Fibroblast of lung (primary cell): ENCODE data around the gene ANKRD66. TPM values are rescaled to one million over a fixed set of nuclear protein-coding genes. Genes with fewer than 3 reads are reported as not detected.

ENCODE experiments used
- DNase-seq, 2 donors: peaks; one replicate each; pipeline versions ENCODE4 v3.0.0 to v3.0.0-alpha.2; 2010; ENCODE audit warnings: low read depth in 2 of 2
- H2AFZ ChIP-seq: 2 replicates; pipeline ENCODE4 v1.5.1; 2012; ENCODE audit warnings: low read length, control low read depth, inconsistent platforms
- H3K27ac ChIP-seq: 2 replicates; pipeline ENCODE4 v1.5.1; 2011; ENCODE audit warnings: low read length, control low read depth; ENCODE audit not compliant: insufficient read depth
- H3K27me3 ChIP-seq: 2 replicates; pipeline ENCODE4 v1.5.1; 2011; ENCODE audit warnings: mild to moderate bottlenecking, low read length; ENCODE audit not compliant: control insufficient read depth, insufficient read depth
- H3K36me3 ChIP-seq: 2 replicates; pipeline ENCODE4 v1.5.1; 2011; ENCODE audit warnings: low read length; ENCODE audit not compliant: control insufficient read depth, insufficient read depth
- H3K4me1 ChIP-seq: 2 replicates; pipeline ENCODE4 v1.5.1; 2011; ENCODE audit warnings: low read length; ENCODE audit not compliant: control insufficient read depth, insufficient read depth; ENCODE audit errors: extremely low read depth
- H3K4me2 ChIP-seq: 2 replicates; pipeline ENCODE4 v1.5.1; 2011; ENCODE audit warnings: low read length, control low read depth; ENCODE audit not compliant: insufficient read depth; ENCODE audit errors: extremely low read depth
- H3K4me3 ChIP-seq, 4 experiments: fragments of 200-600 bp in 1 of 4; sonication (generic) in 1 of 4; replicated peaks in 1 of 4; 2 replicates each; pipeline ENCODE4 v1.5.1; 2011 to 2016; ENCODE audit warnings: low read length in 4 of 4, low read depth in 3 of 4, mild to moderate bottlenecking in 3 of 4, control low read depth in 2 of 4, inconsistent platforms in 1 of 4, mixed read lengths in 1 of 4; ENCODE audit not compliant: insufficient read depth in 1 of 4; ENCODE audit errors: control extremely low read depth in 1 of 4
- H3K79me2 ChIP-seq: 2 replicates; pipeline ENCODE4 v1.5.1; 2012; ENCODE audit warnings: mild to moderate bottlenecking, low read length, inconsistent platforms; ENCODE audit not compliant: control insufficient read depth, insufficient read depth
- H3K9ac ChIP-seq: 2 replicates; pipeline ENCODE4 v1.5.1; 2011; ENCODE audit warnings: mild to moderate bottlenecking, low read length, control low read depth; ENCODE audit not compliant: insufficient read depth
- H3K9me3 ChIP-seq: 2 replicates; pipeline ENCODE4 v1.5.1; 2012; ENCODE audit warnings: low read depth, low read length; ENCODE audit not compliant: control insufficient read depth, insufficient read depth
- H4K20me1 ChIP-seq: 2 replicates; pipeline ENCODE4 v1.5.1; 2011; ENCODE audit warnings: low read length; ENCODE audit not compliant: control insufficient read depth, insufficient read depth; ENCODE audit errors: extremely low read depth
- CTCF ChIP-seq, 2 donors: IDR thresholded peaks in 1 of 2; conservative IDR thresholded peaks in 1 of 2; 1 replicate in 1 of 2; 2 replicates in 1 of 2; pipeline ENCODE4 v1.5.1; 2011 to 2012; ENCODE audit warnings: low read length in 2 of 2, control low read depth in 1 of 2, inconsistent platforms in 1 of 2, low read depth in 1 of 2, mild to moderate bottlenecking in 1 of 2
- EZH2 ChIP-seq: IDR thresholded peaks from 2 replicates; pipeline ENCODE4 v1.5.1; 2012; ENCODE audit warnings: low read length, control low read depth, mild to moderate bottlenecking; ENCODE audit errors: missing control alignments
- polyA plus RNA-seq, 2 donors: library from polyadenylated mRNA; depleted of rRNA in 1 of 2; stranded (reverse) in 1 of 2; unstranded in 1 of 2; fragments of >200 nt; gene quantifications; 2 replicates each; pipeline ENCODE4 v1.2.1, GENCODE V29; 2011 to 2012; ENCODE audit warnings: missing spikeins in 1 of 2
- total RNA-seq: library from RNA; depleted of rRNA; stranded (reverse); fragments of >200 nt; gene quantifications from 2 replicates; pipeline ENCODE4 v1.2.1, GENCODE V29; 2014

Gene ANKRD66
- total and polyA plus RNA-seq, 2 donors (not counting 1 experiment from before 2014, with no cell fraction given) = not detected

DNA sequence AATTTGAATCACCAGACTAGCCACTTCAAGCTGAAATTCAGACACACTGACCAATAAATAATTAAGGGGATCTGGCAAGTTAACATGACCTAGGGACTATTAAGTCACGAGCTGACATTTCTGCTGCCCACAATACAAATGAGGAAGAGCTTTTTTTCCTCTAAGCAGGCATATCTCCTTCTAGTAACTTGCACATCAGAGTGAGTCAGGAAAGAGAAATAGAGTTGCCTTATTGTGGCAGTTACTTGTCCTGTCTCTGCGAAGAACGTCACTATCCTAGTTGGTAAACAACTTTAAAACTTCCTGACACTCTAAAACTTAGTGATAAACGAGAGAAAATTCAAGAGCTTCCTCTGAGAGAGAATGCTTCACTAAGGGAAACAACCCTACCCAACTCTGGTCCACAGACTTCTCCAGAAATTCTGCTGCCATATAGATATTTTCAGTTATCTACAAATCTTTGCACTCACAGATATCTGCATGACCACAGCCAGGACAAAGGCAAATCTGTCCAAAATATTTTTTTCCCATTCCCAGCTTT lies 15.7 kb upstream of the ANKRD66 start:
- no peak overlapping the region for H3K4me3 ChIP-seq
- no peak for TF ChIP-seq EZH2
- no peak for TF ChIP-seq CTCF (conservative IDR thresholded peaks at IDR 0.05 in 1 of 2, IDR thresholded peaks at IDR 0.05 in 1 of 2; ENCODE audit: low read depth in 1 of 2, low read length in 2 of 2)
- no peak for DNase-seq
- H4K20me1 ChIP-seq = no peaks in the 10 kb centered on the region
- no peaks in the 10 kb centered on the region for H3K36me3 ChIP-seq
- H3K79me2 ChIP-seq = no peaks in the 10 kb centered on the region
- peaks cover 27% of the 10 kb centered on the region for H3K27me3 ChIP-seq
- no peak overlapping the region for H3K4me2 ChIP-seq
- no peak overlapping the region for H3K27ac ChIP-seq
- H3K4me1 ChIP-seq = no peaks in the 10 kb centered on the region
- no peaks in the 10 kb centered on the region for H3K9me3 ChIP-seq
- no peak overlapping the region for H2AFZ ChIP-seq
- H3K9ac ChIP-seq = no peak overlapping the region

- H3K9ac ChIP-seq = no peak overlapping the region
- no peaks in the 10 kb centered on the region for H4K20me1 ChIP-seq
- no peaks in the 10 kb centered on the region for H3K79me2 ChIP-seq
- TF ChIP-seq EZH2 = no peak
- no peak for TF ChIP-seq CTCF (conservative IDR thresholded peaks at IDR 0.05 in 1 of 2, IDR thresholded peaks at IDR 0.05 in 1 of 2; ENCODE audit: low read depth in 1 of 2, low read length in 2 of 2)
- no peak overlapping the region for H3K4me2 ChIP-seq
- H3K27me3 ChIP-seq = peaks cover 28% of the 10 kb centered on the region
- H3K36me3 ChIP-seq = no peaks in the 10 kb centered on the region
- H3K9me3 ChIP-seq = no peaks in the 10 kb centered on the region
- no peak overlapping the region for H2AFZ ChIP-seq
- DNase-seq = no peak
- no peaks in the 10 kb centered on the region for H3K4me1 ChIP-seq
- H3K4me3 ChIP-seq = no peak overlapping the region
- no peak overlapping the region for H3K27ac ChIP-seq
Measured at GRCh38 chr6:46733341-46733801, 13.4 kb upstream of the ANKRD66 start.

DNA sequence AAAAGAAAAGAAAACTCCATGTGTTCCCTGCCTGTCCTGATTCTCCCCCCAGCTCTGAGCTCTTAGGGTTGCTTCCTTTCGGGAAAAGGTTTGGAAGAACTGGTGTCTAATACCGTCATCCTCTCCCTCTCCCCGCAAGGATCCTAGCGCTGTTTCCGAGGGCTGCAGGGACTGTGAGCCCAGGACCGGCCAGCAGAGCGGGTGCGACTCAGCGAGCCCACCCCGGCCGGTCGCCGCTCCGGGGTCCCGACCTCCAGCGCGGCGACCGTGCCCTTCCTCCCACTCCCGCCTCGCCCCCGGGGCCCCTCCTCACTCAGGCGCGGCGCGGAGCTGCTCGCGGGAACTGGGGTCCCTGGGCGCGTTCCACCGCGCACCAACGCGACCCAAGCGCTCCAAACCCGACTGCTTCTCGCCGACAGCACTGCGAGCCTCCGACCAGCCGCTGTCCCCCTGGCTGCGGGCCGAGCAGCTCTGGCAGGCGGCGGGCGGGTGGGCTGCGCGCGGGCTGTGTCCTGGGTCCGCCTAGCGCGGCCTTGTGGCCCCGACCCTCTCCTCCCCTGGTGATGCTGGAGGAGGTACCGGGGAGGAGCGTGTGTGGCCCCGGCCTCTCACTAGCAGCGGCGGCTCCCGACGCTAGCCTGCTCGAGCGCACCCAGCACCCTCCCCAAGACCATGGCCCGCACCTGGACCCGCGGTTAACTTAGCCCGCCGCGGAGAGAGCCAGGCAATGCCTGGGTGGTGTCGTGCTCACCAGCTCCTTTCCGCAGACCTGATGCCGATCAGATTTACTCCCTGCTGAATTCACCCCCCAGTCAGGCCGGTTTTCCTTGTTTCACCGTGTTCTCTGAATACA lies 11.6 kb upstream of the ANKRD66 start, which contains the start of gene PLA2G7:
TSS of gene PLA2G7 (minus strand) at position 509 of the 853 bp plus-strand sequence. CDS start 12,484 bp downstream, outside the sequence.
- Histone ChIP-seq H3K27ac (no peak within 1 kb of the TSS), H3K4me3 (peak within 1 kb of the TSS in 3 of 4 experiments; percentile 15 to 60 (median 38)), H3K4me1 (no peaks in the 10 kb centered on the region), H3K36me3 (no peaks in the 10 kb centered on the region), H3K9ac (no peak within 1 kb of the TSS), H3K9me3 (no peaks in the 10 kb centered on the region), H3K79me2 (no peaks in the 10 kb centered on the region), H3K27me3 (peaks cover 28% of the 10 kb centered on the region), H4K20me1 (no peaks in the 10 kb centered on the region), H2AFZ (no peak within 1 kb of the TSS), H3K4me2 (peak within 1 kb of the TSS; percentile 37)
- DNase-seq = peak; percentile 16 to 24
- TF ChIP-seq EZH2 (peak; percentile 85), CTCF (conservative IDR thresholded peaks at IDR 0.05 in 1 of 2, IDR thresholded peaks at IDR 0.05 in 1 of 2; ENCODE audit: low read depth in 1 of 2, low read length in 2 of 2) (no peak)
